Aorta (tissue), 4 donors: ENCODE measurements around the gene BRCA2. TPM values are rescaled to one million over a fixed set of nuclear protein-coding genes. Genes with fewer than 3 reads are reported as not detected.

Source experiments
- polyA plus RNA-seq, 2 donors: library from polyadenylated mRNA; stranded (reverse); fragments of 200-250 nt; gene quantifications; one replicate each; pipeline ENCODE4 v1.2.3, GENCODE V29; 2013
- total RNA-seq, 2 donors: library from RNA; stranded (reverse); fragmentation: NEBNext Ultra II Directional; extraction: Animal tissue kit (Norgen Biotek cat#: 25700); gene quantifications; one replicate each; pipeline ENCODE4 v1.2.1, GENCODE V29; 2021
- donor health status: healthy with polysubstance abuse.
- donor health status: Bipolar disorder and iron deficiency.
- donor health status: DM: no; HTN: no; CAD: no.
- donor health status: DM: yes; HTN: yes; CAD: no.

The BRCA2 gene
- total and polyA plus RNA-seq, 4 donors = 0.26 to 4.3 (median 1.8) TPM

Other genes with a start within 250 kb of the BRCA2 start
- gene ZAR1L, start 145 bp upstream of the BRCA2 start, total RNA-seq = not detected
- not detected for gene ZAR1L, start 145 bp upstream of the BRCA2 start, polyA plus RNA-seq
- 10 to 100 TPM; 18.2 to 32.2 TPM for gene N4BP2L1, start 112.6 kb downstream of the BRCA2 start, total RNA-seq
- gene N4BP2L1, start 112.6 kb downstream of the BRCA2 start, polyA plus RNA-seq = 10 to 100 TPM; 13.3 to 33.7 TPM
- gene N4BP2L2, start 223.3 kb downstream of the BRCA2 start, total RNA-seq = 100 to 1,000 TPM; 191 to 239 TPM
- gene N4BP2L2, start 223.3 kb downstream of the BRCA2 start, polyA plus RNA-seq = 100 to 1,000 TPM in 1 of 2 donors, 10 to 100 TPM in 1; 45.5 to 115 TPM